Measurements from ENCODE around the gene HMGXB3.
"Not testable (repeated sequence)": the region's sequence is repeated elsewhere in the genome, so short reads cannot be mapped to it uniquely, and the experiment has no call there.

DNA sequence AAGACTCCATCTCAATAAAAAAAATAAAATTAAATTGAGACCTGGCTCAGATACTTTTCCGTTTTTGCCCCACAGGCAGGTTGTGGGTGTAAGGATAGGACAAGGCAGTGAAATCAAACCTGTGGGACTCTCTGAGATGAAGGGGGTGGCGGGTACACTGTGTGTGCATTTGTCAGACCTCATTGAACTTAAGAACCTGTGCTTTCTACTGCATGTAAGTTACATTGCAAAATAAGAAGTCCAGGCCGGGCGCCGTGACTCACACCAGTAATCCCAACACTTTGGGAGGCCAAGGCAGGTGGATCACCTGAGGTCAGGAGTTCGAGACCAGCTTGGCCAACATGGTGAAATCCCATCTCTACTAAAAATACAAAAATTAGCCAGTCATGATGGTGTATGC, 84.2 kb downstream of the HMGXB3 start:
- TF ChIP-seq, protein P1, sequence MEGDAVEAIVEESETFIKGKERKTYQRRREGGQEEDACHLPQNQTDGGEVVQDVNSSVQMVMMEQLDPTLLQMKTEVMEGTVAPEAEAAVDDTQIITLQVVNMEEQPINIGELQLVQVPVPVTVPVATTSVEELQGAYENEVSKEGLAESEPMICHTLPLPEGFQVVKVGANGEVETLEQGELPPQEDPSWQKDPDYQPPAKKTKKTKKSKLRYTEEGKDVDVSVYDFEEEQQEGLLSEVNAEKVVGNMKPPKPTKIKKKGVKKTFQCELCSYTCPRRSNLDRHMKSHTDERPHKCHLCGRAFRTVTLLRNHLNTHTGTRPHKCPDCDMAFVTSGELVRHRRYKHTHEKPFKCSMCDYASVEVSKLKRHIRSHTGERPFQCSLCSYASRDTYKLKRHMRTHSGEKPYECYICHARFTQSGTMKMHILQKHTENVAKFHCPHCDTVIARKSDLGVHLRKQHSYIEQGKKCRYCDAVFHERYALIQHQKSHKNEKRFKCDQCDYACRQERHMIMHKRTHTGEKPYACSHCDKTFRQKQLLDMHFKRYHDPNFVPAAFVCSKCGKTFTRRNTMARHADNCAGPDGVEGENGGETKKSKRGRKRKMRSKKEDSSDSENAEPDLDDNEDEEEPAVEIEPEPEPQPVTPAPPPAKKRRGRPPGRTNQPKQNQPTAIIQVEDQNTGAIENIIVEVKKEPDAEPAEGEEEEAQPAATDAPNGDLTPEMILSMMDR (IDR thresholded peaks at IDR 0.05; ENCODE audit: low read depth, low read length), result not testable (repeated sequence)
- TF ChIP-seq EZH2phosphoT487 (IDR thresholded peaks at IDR 0.05; ENCODE audit: low read depth), result not testable (repeated sequence)
